PFSK-1 (cell line): ENCODE results near the gene ACTN1.

ENCODE experiments used
- FOXP2 ChIP-seq: optimal IDR thresholded peaks from 2 replicates; pipeline ENCODE3; 2011; ENCODE audit warnings: borderline replicate concordance, control low read depth, inconsistent platforms; ENCODE audit not compliant: insufficient read depth; ENCODE audit errors: extremely low read length, extremely low read depth
- POLR2AphosphoS5 ChIP-seq: IDR thresholded peaks from 2 replicates; pipeline ENCODE4 v1.6.1; 2012; ENCODE audit warnings: low read depth, mild to moderate bottlenecking, control low read depth, low read length, moderate library complexity
- REST ChIP-seq, 2 experiments: IDR thresholded peaks; 2 replicates each; pipeline versions ENCODE4 v1.6.1 to v1.8.0; 2011 to 2012; ENCODE audit warnings: low read depth in 2 of 2, low read length in 2 of 2, control low read depth in 1 of 2, inconsistent platforms in 1 of 2, mild to moderate bottlenecking in 1 of 2, moderate library complexity in 1 of 2; ENCODE audit not compliant: insufficient read depth in 1 of 2
- TAF1 ChIP-seq: IDR thresholded peaks from 2 replicates; pipeline ENCODE4 v1.6.1; 2012; ENCODE audit warnings: low read length, control low read depth, borderline replicate concordance; ENCODE audit not compliant: insufficient read depth

DNA sequence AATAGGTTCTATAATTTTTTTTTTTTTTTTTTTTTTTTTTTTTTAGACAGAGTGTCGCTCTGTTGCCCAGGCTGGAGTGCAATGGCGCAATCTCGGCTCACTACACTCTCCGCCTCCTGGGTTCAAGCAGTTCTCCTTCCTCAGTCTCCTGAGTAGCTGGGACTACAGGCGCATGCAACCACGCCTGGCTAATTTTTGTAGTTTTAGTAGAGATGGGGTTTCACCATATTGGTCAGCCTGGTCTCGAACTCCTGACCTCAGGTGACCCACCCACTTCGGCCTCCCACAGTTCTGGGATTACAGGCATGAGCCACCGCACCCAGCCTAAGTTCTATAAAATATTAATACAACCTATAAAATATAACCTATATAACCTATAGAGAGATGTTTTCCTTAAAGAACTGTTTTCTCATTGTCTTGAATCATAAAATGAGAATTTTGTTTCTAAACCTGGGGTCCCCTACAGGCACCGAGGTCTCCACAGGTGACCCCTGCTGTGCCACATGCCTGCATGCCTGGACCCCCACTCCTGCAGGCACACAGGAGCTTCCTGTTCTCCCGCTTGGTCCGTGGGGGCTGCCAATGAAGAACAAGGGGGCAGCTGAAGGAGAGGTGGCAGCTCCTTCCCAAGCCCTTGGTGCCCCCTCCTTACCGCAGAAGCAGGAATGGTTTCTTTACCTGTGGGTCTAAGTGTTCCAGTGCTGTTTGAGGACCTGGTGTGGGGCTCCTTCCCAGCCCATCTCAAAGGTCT is 115.3 kb downstream of the ACTN1 start:
- TF ChIP-seq TAF1 (no peak), POLR2AphosphoS5 (no peak), FOXP2 (no peak), REST (IDR thresholded peaks at IDR 0.05; ENCODE audit: insufficient read depth in 1 of 2, low read depth in 2 of 2, low read length in 2 of 2) (no peak)
